Measurements from ENCODE around the gene ARSI. TPM values are rescaled to one million over a fixed set of nuclear protein-coding genes. Genes with fewer than 3 reads are reported as not detected.
A peak's percentile ranks its signal among the peaks of the same experiment; 100 is the strongest.

The ARSI gene
- total and polyA plus RNA-seq, 2 of the 4 experiments (the other 2 are of a cell fraction): 14.8 to 15.2 TPM

DNA sequence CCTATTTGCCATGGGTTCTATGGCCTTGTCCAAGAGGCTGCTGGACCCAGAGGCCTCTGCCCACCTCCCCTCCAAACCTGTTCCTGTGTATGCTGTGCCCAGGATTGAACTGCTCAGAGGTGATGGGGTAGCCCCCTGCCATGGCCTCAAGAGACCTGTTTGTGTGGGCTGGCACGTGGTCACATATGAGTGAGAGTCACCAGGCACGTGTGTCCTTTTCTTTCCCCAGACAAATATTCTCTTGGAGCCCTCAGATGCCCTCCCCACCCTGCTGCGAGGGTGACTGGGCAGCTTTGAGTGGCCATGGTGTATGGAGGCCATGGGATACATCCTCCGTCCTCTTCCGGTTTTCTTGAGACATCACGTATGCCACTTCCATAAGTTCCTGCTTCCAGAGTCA lies 43.9 kb upstream of the ARSI start:
- Histone ChIP-seq H3K9me1 (ENCODE audit: insufficient read depth, low read length) (no peaks in the 10 kb centered on the region), H4K20me1 (ENCODE audit: insufficient read depth, low read length) (no peaks in the 10 kb centered on the region), H3K9ac (ENCODE audit: low read depth, low read length) (no peak overlapping the region), H3K4me1 (ENCODE audit: control insufficient read depth, insufficient read depth, low read length) (no peaks in the 10 kb centered on the region), H3K27me3 (ENCODE audit: control insufficient read depth, insufficient read depth, low read length) (no peaks in the 10 kb centered on the region), H2BK15ac (ENCODE audit: low read depth, low read length) (no peak overlapping the region), H2AFZ (replicated peaks; ENCODE audit: low read length, poor library complexity) (peak overlapping the region; percentile 13), H3K4me2 (ENCODE audit: low read depth, low read length) (no peak overlapping the region), H3K27ac (ENCODE audit: insufficient read depth, low read length) (no peak overlapping the region), H3K14ac (replicated peaks; ENCODE audit: low read depth, low read length) (no peak overlapping the region), H3K56ac (ENCODE audit: extremely low read depth, insufficient read depth, low read length) (no peak overlapping the region), H2BK5ac (ENCODE audit: low read depth, low read length, poor library complexity, severe bottlenecking) (no peak overlapping the region), H2AK9ac (replicated peaks; ENCODE audit: low read depth, low read length, poor library complexity) (no peak overlapping the region), H3K18ac (ENCODE audit: low read depth, low read length) (no peak overlapping the region), H2BK20ac (ENCODE audit: low read depth, low read length) (no peak overlapping the region), H4K91ac (ENCODE audit: insufficient read depth, low read depth, low read length) (no peak overlapping the region), H3K36me3 (ENCODE audit: control insufficient read depth, insufficient read depth, low read length) (no peaks in the 10 kb centered on the region), H2BK120ac (ENCODE audit: low read depth, low read length) (no peak overlapping the region), H3K79me1 (ENCODE audit: low read depth in 1 of 2, low read length in 2 of 2) (no peaks in the 10 kb centered on the region), H3K4ac (ENCODE audit: low read depth, low read length) (no peak overlapping the region), H4K8ac (ENCODE audit: low read depth in 2 of 2, low read length in 2 of 2) (no peak overlapping the region), H3K9me3 (ENCODE audit: control insufficient read depth, insufficient read depth, low read length) (no peaks in the 10 kb centered on the region), H2AK5ac (ENCODE audit: low read depth, low read length) (peak overlapping the region; percentile 45; the same call in 1 of the 2 replicates), H3K4me3 (ENCODE audit: insufficient read depth, low read depth, low read length) (no peak overlapping the region), H3K23ac (ENCODE audit: low read depth, low read length) (no peak overlapping the region), H4K5ac (ENCODE audit: low read depth, low read length) (no peak overlapping the region)
- WGBS, 2 experiments (ENCODE audit: extremely low coverage in 2 of 2, insufficient read length in 1 of 2): no CpG with 5 or more reads among the region's 6 CpGs
- DNase-seq (no peak), ATAC-seq (ENCODE audit: low read depth) (no peak)
- intact Hi-C loops (cut with micrococcal nuclease) (no loop called here), dilution Hi-C loops (cut with HindIII; ENCODE audit: low sequenced_read_pairs, unreplicated experiment) (no loop called here), in situ Hi-C loops (cut with MboI; ENCODE audit: low sequenced_read_pairs) (no loop called here)
- ChIA-PET POLR2A (ENCODE audit: unreplicated experiment) (no interaction called here), CTCF (no interaction called here)
- TF ChIP-seq RFX5 (IDR thresholded peaks at IDR 0.05; ENCODE audit: low read depth, low read length): no peak
- no peak for TF ChIP-seq CHD1 (IDR thresholded peaks at IDR 0.05; ENCODE audit: low read depth, low read length)
- no peak for TF ChIP-seq RAD21 (IDR thresholded peaks at IDR 0.05; ENCODE audit: low read length)
- no peak for TF ChIP-seq MAFK (IDR thresholded peaks at IDR 0.05; ENCODE audit: low read depth, low read length)
- TF ChIP-seq, protein P1, sequence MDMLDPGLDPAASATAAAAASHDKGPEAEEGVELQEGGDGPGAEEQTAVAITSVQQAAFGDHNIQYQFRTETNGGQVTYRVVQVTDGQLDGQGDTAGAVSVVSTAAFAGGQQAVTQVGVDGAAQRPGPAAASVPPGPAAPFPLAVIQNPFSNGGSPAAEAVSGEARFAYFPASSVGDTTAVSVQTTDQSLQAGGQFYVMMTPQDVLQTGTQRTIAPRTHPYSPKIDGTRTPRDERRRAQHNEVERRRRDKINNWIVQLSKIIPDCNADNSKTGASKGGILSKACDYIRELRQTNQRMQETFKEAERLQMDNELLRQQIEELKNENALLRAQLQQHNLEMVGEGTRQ (IDR thresholded peaks at IDR 0.05; ENCODE audit: low read depth, low read length): no peak
- no peak for TF ChIP-seq RCOR1 (IDR thresholded peaks at IDR 0.05; ENCODE audit: insufficient replicate concordance, low read length)
- TF ChIP-seq, protein P2, sequence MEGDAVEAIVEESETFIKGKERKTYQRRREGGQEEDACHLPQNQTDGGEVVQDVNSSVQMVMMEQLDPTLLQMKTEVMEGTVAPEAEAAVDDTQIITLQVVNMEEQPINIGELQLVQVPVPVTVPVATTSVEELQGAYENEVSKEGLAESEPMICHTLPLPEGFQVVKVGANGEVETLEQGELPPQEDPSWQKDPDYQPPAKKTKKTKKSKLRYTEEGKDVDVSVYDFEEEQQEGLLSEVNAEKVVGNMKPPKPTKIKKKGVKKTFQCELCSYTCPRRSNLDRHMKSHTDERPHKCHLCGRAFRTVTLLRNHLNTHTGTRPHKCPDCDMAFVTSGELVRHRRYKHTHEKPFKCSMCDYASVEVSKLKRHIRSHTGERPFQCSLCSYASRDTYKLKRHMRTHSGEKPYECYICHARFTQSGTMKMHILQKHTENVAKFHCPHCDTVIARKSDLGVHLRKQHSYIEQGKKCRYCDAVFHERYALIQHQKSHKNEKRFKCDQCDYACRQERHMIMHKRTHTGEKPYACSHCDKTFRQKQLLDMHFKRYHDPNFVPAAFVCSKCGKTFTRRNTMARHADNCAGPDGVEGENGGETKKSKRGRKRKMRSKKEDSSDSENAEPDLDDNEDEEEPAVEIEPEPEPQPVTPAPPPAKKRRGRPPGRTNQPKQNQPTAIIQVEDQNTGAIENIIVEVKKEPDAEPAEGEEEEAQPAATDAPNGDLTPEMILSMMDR (conservative IDR thresholded peaks at IDR 0.05; ENCODE audit: low read depth, low read length): no peak
- no peak for TF ChIP-seq FOS (IDR thresholded peaks at IDR 0.05; ENCODE audit: low read depth, low read length)
- TF ChIP-seq BHLHE40 (IDR thresholded peaks at IDR 0.05; ENCODE audit: low read depth, low read length): no peak
- no peak for TF ChIP-seq NFE2L2 (IDR thresholded peaks at IDR 0.05; ENCODE audit: low read depth, low read length)
- no TSS peak for BruUV-seq (replicated peaks)
